Gastrocnemius medialis (tissue), 4 donors: ENCODE data around the gene RASA4B. TPM values are rescaled to one million over a fixed set of nuclear protein-coding genes. Genes with fewer than 3 reads are reported as not detected.

Source experiments
- ATAC-seq, 2 donors: fragments of 150-250 bp; one replicate each; pipeline ENCODE4 v1.9.1; 2016
- DNase-seq, 2 donors: peaks; one replicate each; pipeline ENCODE4 v3.0.0-alpha.2; 2019
- H3K27ac ChIP-seq, 4 donors: fragments of 200-600 bp; sonication (generic); 1 replicate in 1 of 4; 2 replicates in 3 of 4; pipeline ENCODE4 v1.5.1; 2016 to 2018; ENCODE audit warnings: mild to moderate bottlenecking in 2 of 4, moderate library complexity in 1 of 4
- H3K27me3 ChIP-seq, 3 donors: fragments of 200-600 bp; sonication (generic) in 2 of 3; 1 replicate in 1 of 3; 2 replicates in 2 of 3; pipeline versions ENCODE4 v1.5.1 to v1.6.0; 2016 to 2019; ENCODE audit warnings: mild to moderate bottlenecking in 1 of 3, moderate library complexity in 1 of 3
- H3K36me3 ChIP-seq, 2 donors: fragments of 200-600 bp; sonication (generic) in 1 of 2; one replicate each; pipeline ENCODE4 v1.5.1; 2017 to 2018
- H3K4me1 ChIP-seq, 2 donors: fragments of 200-600 bp; sonication (generic) in 1 of 2; one replicate each; pipeline ENCODE4 v1.5.1; 2016 to 2017; ENCODE audit warnings: mild to moderate bottlenecking in 2 of 2
- H3K4me3 ChIP-seq, 4 donors: fragments of 200-600 bp; sonication (generic) in 3 of 4; 1 replicate in 1 of 4; 2 replicates in 3 of 4; pipeline ENCODE4 v1.5.1; 2016 to 2019; ENCODE audit warnings: mild to moderate bottlenecking in 2 of 4
- H3K9me3 ChIP-seq, 3 donors: fragments of 200-600 bp; sonication (generic) in 2 of 3; 1 replicate in 1 of 3; 2 replicates in 2 of 3; pipeline ENCODE4 v1.5.1; 2016 to 2019
- CTCF ChIP-seq, 5 experiments: fragments of 450-650 bp in 3 of 5; fragments of 200-600 bp in 2 of 5; sonication (generic) in 2 of 5; IDR thresholded peaks in 4 of 5; conservative IDR thresholded peaks in 1 of 5; 1 replicate in 4 of 5; 2 replicates in 1 of 5; pipeline ENCODE4 v1.5.1; 2016 to 2019; ENCODE audit warnings: antibody characterized with exemption in 5 of 5, mild to moderate bottlenecking in 3 of 5, moderate library complexity in 3 of 5
- POLR2A ChIP-seq, 2 donors: fragments of 450-650 bp; IDR thresholded peaks; one replicate each; pipeline ENCODE4 v1.6.1; 2017; ENCODE audit warnings: antibody characterized with exemption in 2 of 2, mild to moderate bottlenecking in 2 of 2, moderate library complexity in 2 of 2
- in situ Hi-C, 4 donors: fragments of 200-750 bp; cut with MboI; loops; one replicate each; pipeline versions ENCODE4 v1.15.0 to v1.8.0; 2017; ENCODE audit warnings: low sequenced_read_pairs in 4 of 4
- intact Hi-C: fragments of 100-400 bp; cut with DNase I; formaldehyde crosslinking; loops from one replicate; pipeline ENCODE4 v1.15.1; 2023; ENCODE audit warnings: low total_unique reads
- total RNA-seq, 4 donors: library from RNA; depleted of rRNA; stranded (reverse); fragments of >200 nt; gene quantifications; one replicate each; pipeline versions ENCODE4 v1.1.0 to v1.2.3, GENCODE V29; 2016

Gene RASA4B
- total RNA-seq, 4 donors from 2014 or later = 38.0 to 127 (median 86.0) TPM

GRCh38 chr7:102449136-102449535 is 68.4 kb downstream of the RASA4B start:
- Histone ChIP-seq H3K9me3 (no peaks in the 10 kb centered on the region), H3K27ac (no peak overlapping the region), H3K36me3 (no peaks in the 10 kb centered on the region), H3K27me3 (no peaks in the 10 kb centered on the region), H3K4me1 (no peaks in the 10 kb centered on the region), H3K4me3 (no peak overlapping the region)
- intact Hi-C loops (no loop called here), in situ Hi-C loops (no loop called here)
- ATAC-seq (no peak), DNase-seq (no peak)
- TF ChIP-seq CTCF (IDR thresholded peaks at IDR 0.05 in 4 of 5, conservative IDR thresholded peaks at IDR 0.05 in 1 of 5) (no peak), POLR2A (IDR thresholded peaks at IDR 0.05) (no peak)

- no peak for DNase-seq
- Histone ChIP-seq H3K27ac (no peak overlapping the region), H3K36me3 (no peaks in the 10 kb centered on the region), H3K27me3 (no peaks in the 10 kb centered on the region), H3K4me3 (no peak overlapping the region), H3K9me3 (no peaks in the 10 kb centered on the region), H3K4me1 (no peaks in the 10 kb centered on the region)
- intact Hi-C loops = no loop called here
- no peak for ATAC-seq
- in situ Hi-C loops = no loop called here
- TF ChIP-seq CTCF (IDR thresholded peaks at IDR 0.05 in 4 of 5, conservative IDR thresholded peaks at IDR 0.05 in 1 of 5) (no peak), POLR2A (IDR thresholded peaks at IDR 0.05) (no peak)
Observed at GRCh38 chr7:102447311-102447710, 70.3 kb downstream of the RASA4B start.

- no peaks in the 10 kb centered on the region for H3K27me3 ChIP-seq
- TF ChIP-seq CTCF (IDR thresholded peaks at IDR 0.05 in 4 of 5, conservative IDR thresholded peaks at IDR 0.05 in 1 of 5) (no peak), POLR2A (IDR thresholded peaks at IDR 0.05) (no peak)
- no peaks in the 10 kb centered on the region for H3K4me1 ChIP-seq
- DNase-seq (no peak), ATAC-seq (no peak)
- no peaks in the 10 kb centered on the region for H3K36me3 ChIP-seq
- intact Hi-C loops (no loop called here), in situ Hi-C loops (no loop called here)
- H3K27ac ChIP-seq = no peak overlapping the region
- H3K9me3 ChIP-seq = no peaks in the 10 kb centered on the region
- no peak overlapping the region for H3K4me3 ChIP-seq
Observed at GRCh38 chr7:102446387-102447156, 71.0 kb downstream of the RASA4B start.

GRCh38 chr7:102445674-102446071 is 71.9 kb downstream of the RASA4B start:
- DNase-seq = no peak
- Histone ChIP-seq H3K9me3 (no peaks in the 10 kb centered on the region), H3K4me1 (peaks cover 2 to 4% of the 10 kb centered on the region in 2 donors), H3K36me3 (no peaks in the 10 kb centered on the region), H3K27me3 (no peaks in the 10 kb centered on the region), H3K27ac (no peak overlapping the region), H3K4me3 (no peak overlapping the region)
- TF ChIP-seq CTCF (IDR thresholded peaks at IDR 0.05 in 4 of 5, conservative IDR thresholded peaks at IDR 0.05 in 1 of 5) (no peak), POLR2A (IDR thresholded peaks at IDR 0.05) (no peak)
- no peak for ATAC-seq
- intact Hi-C loops (no loop called here), in situ Hi-C loops (no loop called here)
